GM21515 (cell line): ENCODE results near the gene CRABP1.
"Not testable (repeated sequence)": the region's sequence is repeated elsewhere in the genome, so short reads cannot be mapped to it uniquely, and the experiment has no call there.

Experiments used
- ATAC-seq: cut with Tn5 transposase; IDR thresholded peaks from one replicate; pipeline ENCODE4 v1.9.1; 2021; ENCODE audit not compliant: unreplicated experiment

The CRABP1 gene

GRCh38 chr15:78369161-78369560 lies 29.0 kb downstream of the CRABP1 start:
- ATAC-seq, result no peak

GRCh38 chr15:78370013-78370412 lies 29.9 kb downstream of the CRABP1 start:
- no peak for ATAC-seq

- no peak for ATAC-seq
Observed at GRCh38 chr15:78372880-78373279, 32.7 kb downstream of the CRABP1 start.

- ATAC-seq, result no peak
Observed at GRCh38 chr15:78374436-78375393, 34.6 kb downstream of the CRABP1 start.

- ATAC-seq, result not testable (repeated sequence)
Observed at GRCh38 chr15:78380143-78380542, 40.0 kb downstream of the CRABP1 start.

GRCh38 chr15:78382114-78382880 lies 42.1 kb downstream of the CRABP1 start:
- no peak for ATAC-seq

- ATAC-seq, result no peak
Observed at GRCh38 chr15:78384651-78385050, 44.5 kb downstream of the CRABP1 start.

- no peak for ATAC-seq
Observed at GRCh38 chr15:78387246-78388037, 47.3 kb downstream of the CRABP1 start.

GRCh38 chr15:78388865-78389264 lies 48.7 kb downstream of the CRABP1 start:
- ATAC-seq, result no peak

GRCh38 chr15:78389322-78389721 lies 49.2 kb downstream of the CRABP1 start:
- ATAC-seq, result no peak

GRCh38 chr15:78389738-78390137 lies 49.6 kb downstream of the CRABP1 start:
- ATAC-seq, result no peak

- ATAC-seq, result no peak
Observed at GRCh38 chr15:78390242-78390641, 50.1 kb downstream of the CRABP1 start.

- ATAC-seq, result no peak
Observed at GRCh38 chr15:78390826-78391225, 50.7 kb downstream of the CRABP1 start.

GRCh38 chr15:78391781-78392180 lies 51.6 kb downstream of the CRABP1 start:
- no peak for ATAC-seq

- ATAC-seq, result no peak
Observed at GRCh38 chr15:78392430-78392829, 52.3 kb downstream of the CRABP1 start.

- no peak for ATAC-seq
Observed at GRCh38 chr15:78393137-78393536, 53.0 kb downstream of the CRABP1 start.

GRCh38 chr15:78394026-78394425 lies 53.9 kb downstream of the CRABP1 start:
- ATAC-seq, result no peak

- no peak for ATAC-seq
Observed at GRCh38 chr15:78394981-78395616, 54.9 kb downstream of the CRABP1 start.

- ATAC-seq, result no peak
Observed at GRCh38 chr15:78396186-78396814, 56.1 kb downstream of the CRABP1 start.

GRCh38 chr15:78396976-78397375 lies 56.8 kb downstream of the CRABP1 start:
- ATAC-seq, result no peak
